Parathyroid adenoma (tissue), 2 donors: Measurements from ENCODE around the gene AOX1.
"Not testable (repeated sequence)": the region's sequence is repeated elsewhere in the genome, so short reads cannot be mapped to it uniquely, and the experiment has no call there.

ENCODE experiments used
- H2AFZ ChIP-seq: fragments of 300-600 bp; sonication (generic); one replicate; pipeline ENCODE4 v1.7.0; 2017; ENCODE audit warnings: antibody characterized with exemption, mild to moderate bottlenecking
- H3K27ac ChIP-seq: fragments of 300-600 bp; sonication (generic); one replicate; pipeline ENCODE4 v1.7.0; 2017
- H3K27me3 ChIP-seq: fragments of 300-600 bp; sonication (generic); one replicate; pipeline ENCODE4 v1.7.0; 2017; ENCODE audit warnings: low read length; ENCODE audit not compliant: control insufficient read depth, insufficient read depth
- H3K36me3 ChIP-seq: fragments of 300-600 bp; sonication (generic); one replicate; pipeline ENCODE4 v1.7.0; 2017; ENCODE audit warnings: low read length; ENCODE audit not compliant: control insufficient read depth, insufficient read depth
- H3K4me1 ChIP-seq: fragments of 300-600 bp; sonication (generic); one replicate; pipeline ENCODE4 v1.7.0; 2017; ENCODE audit warnings: control low read depth
- H3K4me2 ChIP-seq: fragments of 300-600 bp; sonication (generic); one replicate; pipeline ENCODE4 v1.7.0; 2017; ENCODE audit warnings: low read length
- H3K4me3 ChIP-seq: fragments of 300-600 bp; sonication (generic); one replicate; pipeline ENCODE4 v1.7.0; 2017; ENCODE audit warnings: low read depth, low read length
- H3K79me2 ChIP-seq: fragments of 300-600 bp; sonication (generic); one replicate; pipeline ENCODE4 v1.7.0; 2017; ENCODE audit warnings: control low read depth
- H3K9ac ChIP-seq: fragments of 300-600 bp; sonication (generic); one replicate; pipeline ENCODE4 v1.7.0; 2017; ENCODE audit warnings: mild to moderate bottlenecking
- H3K9me3 ChIP-seq: fragments of 300-600 bp; sonication (generic); one replicate; pipeline ENCODE4 v1.7.0; 2017; ENCODE audit warnings: low read length; ENCODE audit not compliant: control insufficient read depth
- CTCF ChIP-seq: fragments of 300-600 bp; sonication (generic); IDR thresholded peaks from one replicate; pipeline ENCODE4 v1.7.0; 2017; ENCODE audit warnings: antibody characterized with exemption, mild to moderate bottlenecking
- donor health status: primary hyperparathyroidism.

AOX1 gene

DNA sequence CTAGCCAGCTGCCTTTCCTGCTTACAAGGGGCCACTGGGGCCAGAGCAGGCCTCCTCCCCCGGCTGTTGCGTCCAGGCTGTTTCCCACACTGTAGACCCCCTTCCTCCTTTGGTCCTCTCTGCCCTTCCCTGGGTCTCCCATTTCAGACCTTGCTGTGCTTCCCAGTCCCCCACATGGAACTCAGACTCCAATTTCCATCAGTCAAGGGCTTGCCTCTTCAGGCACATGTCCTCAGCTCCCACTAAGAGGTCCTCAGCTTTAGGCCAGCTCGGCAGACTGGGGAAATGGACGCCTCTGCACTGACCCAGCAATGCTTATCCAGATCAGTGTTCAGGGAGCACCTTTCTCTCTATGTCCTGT, 127.9 kb downstream of the AOX1 start:
- Histone ChIP-seq H3K4me1 (peaks cover 4% of the 10 kb centered on the region), H3K36me3 (no peaks in the 10 kb centered on the region), H3K27me3 (no peaks in the 10 kb centered on the region), H3K4me3 (no peak overlapping the region), H3K79me2 (no peaks in the 10 kb centered on the region), H3K9ac (no peak overlapping the region), H2AFZ (peak overlapping the region; percentile 89), H3K27ac (peak overlapping the region; percentile 59), H3K4me2 (no peak overlapping the region), H3K9me3 (no peaks in the 10 kb centered on the region)
- no peak for TF ChIP-seq CTCF

GRCh38 chr2:200715014-200715413, 129.2 kb downstream of the AOX1 start:
- not testable (repeated sequence) for H3K4me2 ChIP-seq, H3K79me2 ChIP-seq, H3K9me3 ChIP-seq, H3K4me1 ChIP-seq, H3K36me3 ChIP-seq, H3K27me3 ChIP-seq, H3K27ac ChIP-seq, H3K9ac ChIP-seq, H3K4me3 ChIP-seq, H2AFZ ChIP-seq

DNA sequence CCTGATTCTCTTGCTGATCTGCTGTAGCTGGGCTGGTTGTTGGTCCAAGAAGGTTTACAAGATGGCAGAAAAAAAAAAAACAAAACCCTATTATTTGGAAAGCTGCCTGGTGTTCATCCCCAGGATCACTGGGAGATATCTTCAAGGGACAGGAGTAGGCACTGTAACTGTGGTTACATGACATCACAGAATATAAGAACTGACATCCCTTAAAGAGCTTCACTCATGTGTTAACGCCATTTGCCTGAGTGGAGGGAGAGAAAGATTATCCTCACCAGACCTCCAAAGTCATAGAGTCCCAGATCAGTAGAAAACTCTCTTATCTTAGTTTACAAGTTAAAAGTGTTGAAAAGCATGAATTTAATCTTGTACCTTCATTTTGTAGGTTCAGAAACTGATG, 130.6 kb downstream of the AOX1 start:
- Histone ChIP-seq H3K36me3 (no peaks in the 10 kb centered on the region), H3K4me2 (no peak overlapping the region), H3K9ac (no peak overlapping the region), H3K27me3 (no peaks in the 10 kb centered on the region), H3K9me3 (no peaks in the 10 kb centered on the region), H3K4me1 (peaks cover 4% of the 10 kb centered on the region), H3K27ac (no peak overlapping the region), H3K79me2 (no peaks in the 10 kb centered on the region), H3K4me3 (no peak overlapping the region), H2AFZ (peak overlapping the region; percentile 12)
- no peak for TF ChIP-seq CTCF
